ENCODE results near the gene GIMAP1.

- TF ChIP-seq ELF4 (CRISPR knock-in tag; IDR thresholded peaks at IDR 0.05; ENCODE audit: low read depth) (no peak), USF1 (CRISPR knock-in tag; IDR thresholded peaks at IDR 0.05) (no peak), STAT6 (CRISPR knock-in tag; conservative IDR thresholded peaks at IDR 0.05; ENCODE audit: low read depth) (no peak), ESRRA (CRISPR knock-in tag; IDR thresholded peaks at IDR 0.05; ENCODE audit: borderline replicate concordance) (no peak), SP1 (CRISPR knock-in tag; conservative IDR thresholded peaks at IDR 0.05) (no peak), TEAD4 (CRISPR knock-in tag; IDR thresholded peaks at IDR 0.05) (no peak), ZBTB43 (CRISPR knock-in tag; IDR thresholded peaks at IDR 0.05) (no peak), FOXP1 (CRISPR knock-in tag; IDR thresholded peaks at IDR 0.05; ENCODE audit: borderline replicate concordance) (no peak), SMAD3 (CRISPR knock-in tag; IDR thresholded peaks at IDR 0.05; ENCODE audit: borderline replicate concordance) (no peak), GABPB1 (CRISPR knock-in tag; IDR thresholded peaks at IDR 0.05) (no peak), KAT7 (CRISPR knock-in tag; IDR thresholded peaks at IDR 0.05; ENCODE audit: borderline replicate concordance) (no peak)
- TF ChIP-seq, protein P1, sequence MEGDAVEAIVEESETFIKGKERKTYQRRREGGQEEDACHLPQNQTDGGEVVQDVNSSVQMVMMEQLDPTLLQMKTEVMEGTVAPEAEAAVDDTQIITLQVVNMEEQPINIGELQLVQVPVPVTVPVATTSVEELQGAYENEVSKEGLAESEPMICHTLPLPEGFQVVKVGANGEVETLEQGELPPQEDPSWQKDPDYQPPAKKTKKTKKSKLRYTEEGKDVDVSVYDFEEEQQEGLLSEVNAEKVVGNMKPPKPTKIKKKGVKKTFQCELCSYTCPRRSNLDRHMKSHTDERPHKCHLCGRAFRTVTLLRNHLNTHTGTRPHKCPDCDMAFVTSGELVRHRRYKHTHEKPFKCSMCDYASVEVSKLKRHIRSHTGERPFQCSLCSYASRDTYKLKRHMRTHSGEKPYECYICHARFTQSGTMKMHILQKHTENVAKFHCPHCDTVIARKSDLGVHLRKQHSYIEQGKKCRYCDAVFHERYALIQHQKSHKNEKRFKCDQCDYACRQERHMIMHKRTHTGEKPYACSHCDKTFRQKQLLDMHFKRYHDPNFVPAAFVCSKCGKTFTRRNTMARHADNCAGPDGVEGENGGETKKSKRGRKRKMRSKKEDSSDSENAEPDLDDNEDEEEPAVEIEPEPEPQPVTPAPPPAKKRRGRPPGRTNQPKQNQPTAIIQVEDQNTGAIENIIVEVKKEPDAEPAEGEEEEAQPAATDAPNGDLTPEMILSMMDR (IDR thresholded peaks at IDR 0.05), result no peak
- TF ChIP-seq, protein P2, sequence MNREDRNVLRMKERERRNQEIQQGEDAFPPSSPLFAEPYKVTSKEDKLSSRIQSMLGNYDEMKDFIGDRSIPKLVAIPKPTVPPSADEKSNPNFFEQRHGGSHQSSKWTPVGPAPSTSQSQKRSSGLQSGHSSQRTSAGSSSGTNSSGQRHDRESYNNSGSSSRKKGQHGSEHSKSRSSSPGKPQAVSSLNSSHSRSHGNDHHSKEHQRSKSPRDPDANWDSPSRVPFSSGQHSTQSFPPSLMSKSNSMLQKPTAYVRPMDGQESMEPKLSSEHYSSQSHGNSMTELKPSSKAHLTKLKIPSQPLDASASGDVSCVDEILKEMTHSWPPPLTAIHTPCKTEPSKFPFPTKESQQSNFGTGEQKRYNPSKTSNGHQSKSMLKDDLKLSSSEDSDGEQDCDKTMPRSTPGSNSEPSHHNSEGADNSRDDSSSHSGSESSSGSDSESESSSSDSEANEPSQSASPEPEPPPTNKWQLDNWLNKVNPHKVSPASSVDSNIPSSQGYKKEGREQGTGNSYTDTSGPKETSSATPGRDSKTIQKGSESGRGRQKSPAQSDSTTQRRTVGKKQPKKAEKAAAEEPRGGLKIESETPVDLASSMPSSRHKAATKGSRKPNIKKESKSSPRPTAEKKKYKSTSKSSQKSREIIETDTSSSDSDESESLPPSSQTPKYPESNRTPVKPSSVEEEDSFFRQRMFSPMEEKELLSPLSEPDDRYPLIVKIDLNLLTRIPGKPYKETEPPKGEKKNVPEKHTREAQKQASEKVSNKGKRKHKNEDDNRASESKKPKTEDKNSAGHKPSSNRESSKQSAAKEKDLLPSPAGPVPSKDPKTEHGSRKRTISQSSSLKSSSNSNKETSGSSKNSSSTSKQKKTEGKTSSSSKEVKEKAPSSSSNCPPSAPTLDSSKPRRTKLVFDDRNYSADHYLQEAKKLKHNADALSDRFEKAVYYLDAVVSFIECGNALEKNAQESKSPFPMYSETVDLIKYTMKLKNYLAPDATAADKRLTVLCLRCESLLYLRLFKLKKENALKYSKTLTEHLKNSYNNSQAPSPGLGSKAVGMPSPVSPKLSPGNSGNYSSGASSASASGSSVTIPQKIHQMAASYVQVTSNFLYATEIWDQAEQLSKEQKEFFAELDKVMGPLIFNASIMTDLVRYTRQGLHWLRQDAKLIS (CRISPR knock-in tag; IDR thresholded peaks at IDR 0.05; ENCODE audit: borderline replicate concordance), result no peak
Observed at GRCh38 chr7:150734254-150734653, 17.8 kb downstream of the GIMAP1 start.

All from WTC11 (cell line).